Right hindlimb (tissue), 1 donor: ENCODE measurements around the gene VTN.
A peak's percentile ranks its signal among the peaks of the same experiment; 100 is the strongest.

ENCODE experiments used
- DNase-seq: peaks from one replicate; pipeline ENCODE4 v3.0.0-alpha.2; 2018

VTN gene

GRCh38 chr17:28395426-28395825 lies 25.3 kb upstream of the VTN start:
- DNase-seq, result no peak

GRCh38 chr17:28394337-28395116 lies 24.4 kb upstream of the VTN start:
- no peak for DNase-seq

GRCh38 chr17:28392491-28392890 lies 22.4 kb upstream of the VTN start:
- no peak for DNase-seq

GRCh38 chr17:28391401-28391800 lies 21.3 kb upstream of the VTN start:
- no peak for DNase-seq

- no peak for DNase-seq
Measured at GRCh38 chr17:28390984-28391383, 20.9 kb upstream of the VTN start.

GRCh38 chr17:28390563-28390962 lies 20.5 kb upstream of the VTN start:
- no peak for DNase-seq

- no peak for DNase-seq
Measured at GRCh38 chr17:28390141-28390540, 20.0 kb upstream of the VTN start.

GRCh38 chr17:28388106-28388505 lies 18.0 kb upstream of the VTN start:
- DNase-seq, result no peak

GRCh38 chr17:28386391-28386790 lies 16.3 kb upstream of the VTN start:
- DNase-seq, result no peak

GRCh38 chr17:28385406-28385805 lies 15.3 kb upstream of the VTN start:
- no peak for DNase-seq

- no peak for DNase-seq
Measured at GRCh38 chr17:28385037-28385400, 14.9 kb upstream of the VTN start.

- peak; percentile 47 for DNase-seq
Measured at GRCh38 chr17:28384281-28385036, 14.4 kb upstream of the VTN start.

GRCh38 chr17:28381141-28381825 lies 11.2 kb upstream of the VTN start:
- no peak for DNase-seq

- no peak for DNase-seq
Measured at GRCh38 chr17:28379814-28380801, 10.0 kb upstream of the VTN start.

- no peak for DNase-seq
Measured at GRCh38 chr17:28372945-28373274, 2.8 kb upstream of the VTN start.

- no peak for DNase-seq
Measured at GRCh38 chr17:28372203-28372944, 2.3 kb upstream of the VTN start.

- peak; percentile 91 for DNase-seq
Measured at GRCh38 chr17:28371245-28372202, 1.4 kb upstream of the VTN start, which contains the start of gene SARM1. SARM1 (plus strand) TSS chr17:28371694; CDS start chr17:28372033, 339 bp downstream.

GRCh38 chr17:28370744-28371103 lies 617 bp upstream of the VTN start:
- no peak for DNase-seq

GRCh38 chr17:28369684-28370034 lies 448 bp downstream of the VTN start:
- no peak for DNase-seq

GRCh38 chr17:28368915-28369683 lies 1.0 kb downstream of the VTN start:
- no peak for DNase-seq
